GM18873 (cell line): ENCODE data around the gene MRPL37.
"Not testable (repeated sequence)": the region's sequence is repeated elsewhere in the genome, so short reads cannot be mapped to it uniquely, and the experiment has no call there.

Experiments used
- ATAC-seq: cut with Tn5 transposase; IDR thresholded peaks from one replicate; pipeline ENCODE4 v1.9.1; 2021; ENCODE audit warnings: mild to moderate bottlenecking, moderate library complexity, moderate number of reproducible peaks; ENCODE audit not compliant: unreplicated experiment, low FRiP score

Gene MRPL37

GRCh38 chr1:54171606-54172005 lies 28.4 kb upstream of the MRPL37 start:
- no peak for ATAC-seq

- ATAC-seq: no peak
Measured at GRCh38 chr1:54172614-54173599, 27.1 kb upstream of the MRPL37 start.

GRCh38 chr1:54173681-54174080 lies 26.3 kb upstream of the MRPL37 start:
- ATAC-seq: no peak

- no peak for ATAC-seq
Measured at GRCh38 chr1:54174106-54174505, 25.9 kb upstream of the MRPL37 start.

GRCh38 chr1:54176621-54177327 lies 23.2 kb upstream of the MRPL37 start:
- ATAC-seq: no peak

- no peak for ATAC-seq
Measured at GRCh38 chr1:54177726-54178125, 22.2 kb upstream of the MRPL37 start.

- ATAC-seq: no peak
Measured at GRCh38 chr1:54178296-54179070, 21.5 kb upstream of the MRPL37 start.

- no peak for ATAC-seq
Measured at GRCh38 chr1:54180701-54181360, 19.1 kb upstream of the MRPL37 start.

- no peak for ATAC-seq
Measured at GRCh38 chr1:54186056-54186455, 13.9 kb upstream of the MRPL37 start.

GRCh38 chr1:54188291-54188690 lies 11.7 kb upstream of the MRPL37 start:
- no peak for ATAC-seq

GRCh38 chr1:54190526-54190925 lies 9.4 kb upstream of the MRPL37 start:
- ATAC-seq: no peak

GRCh38 chr1:54191525-54191924 lies 8.4 kb upstream of the MRPL37 start:
- no peak for ATAC-seq

GRCh38 chr1:54193453-54193852 lies 6.5 kb upstream of the MRPL37 start:
- ATAC-seq: no peak

GRCh38 chr1:54199151-54199764 lies 709 bp upstream of the MRPL37 start:
- no peak for ATAC-seq

GRCh38 chr1:54200519-54200997 lies 591 bp downstream of the MRPL37 start:
- no peak for ATAC-seq

GRCh38 chr1:54204199-54204598 lies 4.2 kb downstream of the MRPL37 start:
- ATAC-seq: no peak

- ATAC-seq: no peak
Measured at GRCh38 chr1:54207287-54207686, 7.3 kb downstream of the MRPL37 start.

- ATAC-seq: not testable (repeated sequence)
Measured at GRCh38 chr1:54207896-54208295, 7.9 kb downstream of the MRPL37 start.

- no peak for ATAC-seq
Measured at GRCh38 chr1:54212872-54213271, 12.9 kb downstream of the MRPL37 start.

- no peak for ATAC-seq
Measured at GRCh38 chr1:54215523-54215922, 15.6 kb downstream of the MRPL37 start.
